ENCODE measurements around the gene MTRF1. TPM values are rescaled to one million over a fixed set of nuclear protein-coding genes. Genes with fewer than 3 reads are reported as not detected.
A peak's percentile ranks its signal among the peaks of the same experiment; 100 is the strongest.

The MTRF1 gene
- total and polyA plus RNA-seq, 9 of the 15 experiments (the other 6 are each of a cell fraction or from before 2014, with no cell fraction given) = 12.5 to 33.7 (median 20.1) TPM

DNA sequence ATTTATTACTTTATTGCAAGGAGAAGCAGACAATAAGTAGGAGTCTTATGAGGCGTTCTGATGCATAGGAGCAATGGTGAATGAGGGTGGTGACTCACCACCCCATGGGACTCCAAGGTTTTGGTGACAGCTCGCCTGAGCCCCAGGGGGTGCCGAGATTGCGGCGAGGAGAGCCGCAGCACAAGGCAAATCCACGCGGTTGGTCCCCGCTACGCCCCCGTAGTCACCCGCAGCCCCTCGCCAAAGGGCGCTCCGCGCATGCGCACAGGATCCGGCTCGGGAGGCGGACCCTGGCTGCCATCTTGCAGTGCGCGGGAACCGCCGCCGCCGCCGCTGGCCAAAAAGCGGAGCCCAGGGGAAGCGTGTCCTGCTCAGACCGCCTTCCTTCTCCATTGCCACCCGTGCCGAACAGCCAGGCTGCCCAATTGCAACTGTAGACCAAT, 47.6 kb upstream of the MTRF1 start, which contains the start of gene NAA16 (continued):
- TF ChIP-seq PATZ1 (CRISPR knock-in tag; IDR thresholded peaks at IDR 0.05; ENCODE audit: borderline replicate concordance) (no peak), BRD4 (IDR thresholded peaks at IDR 0.05) (no peak), SRF (CRISPR knock-in tag; IDR thresholded peaks at IDR 0.05) (no peak), VEZF1 (CRISPR knock-in tag; IDR thresholded peaks at IDR 0.05) (peak; percentile 66), MAFF (IDR thresholded peaks at IDR 0.05; ENCODE audit: low read length) (no peak), BRD9 (IDR thresholded peaks at IDR 0.05; ENCODE audit: low read depth, partially characterized antibody) (no peak), ETS1 (conservative IDR thresholded peaks at IDR 0.05; ENCODE audit: control insufficient read depth, low read depth, low read length) (0 out of 2 replicates have a peak, but pooled peaks have one; percentile 37), GTF2E2 (tag; IDR thresholded peaks at IDR 0.05) (no peak), JUNB (CRISPR knock-in tag; conservative IDR thresholded peaks at IDR 0.05) (no peak), ZNF24 (IDR thresholded peaks at IDR 0.05) (no peak), ZNF398 (CRISPR knock-in tag; IDR thresholded peaks at IDR 0.05) (no peak), LARP7 (IDR thresholded peaks at IDR 0.05) (no peak), RB1 (IDR thresholded peaks at IDR 0.05; ENCODE audit: low read depth) (peak; percentile 73; the same call in 1 of the 2 replicates), ZNF274 (IDR thresholded peaks at IDR 0.05; ENCODE audit: borderline replicate concordance, low read depth, low read length) (no peak), EP400 (IDR thresholded peaks at IDR 0.05) (peak; percentile 58; the same call in 1 of the 2 replicates), RCOR1 (IDR thresholded peaks at IDR 0.05; ENCODE audit: borderline replicate concordance in 1 of 2, low read depth in 2 of 2, low read length in 2 of 2) (peak; percentile 72 to 98; a peak in 3 of 4 replicates), CREM (IDR thresholded peaks at IDR 0.05; ENCODE audit: low read depth) (peak; percentile 56), NFIC (IDR thresholded peaks at IDR 0.05) (no peak; the same call in 1 of the 2 replicates), POLR2AphosphoS5 (IDR thresholded peaks at IDR 0.05; ENCODE audit: control insufficient read depth, insufficient read depth, low read depth, low read length) (peak; percentile 59)
- TF ChIP-seq, protein P1, sequence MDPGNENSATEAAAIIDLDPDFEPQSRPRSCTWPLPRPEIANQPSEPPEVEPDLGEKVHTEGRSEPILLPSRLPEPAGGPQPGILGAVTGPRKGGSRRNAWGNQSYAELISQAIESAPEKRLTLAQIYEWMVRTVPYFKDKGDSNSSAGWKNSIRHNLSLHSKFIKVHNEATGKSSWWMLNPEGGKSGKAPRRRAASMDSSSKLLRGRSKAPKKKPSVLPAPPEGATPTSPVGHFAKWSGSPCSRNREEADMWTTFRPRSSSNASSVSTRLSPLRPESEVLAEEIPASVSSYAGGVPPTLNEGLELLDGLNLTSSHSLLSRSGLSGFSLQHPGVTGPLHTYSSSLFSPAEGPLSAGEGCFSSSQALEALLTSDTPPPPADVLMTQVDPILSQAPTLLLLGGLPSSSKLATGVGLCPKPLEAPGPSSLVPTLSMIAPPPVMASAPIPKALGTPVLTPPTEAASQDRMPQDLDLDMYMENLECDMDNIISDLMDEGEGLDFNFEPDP (CRISPR knock-in tag; IDR thresholded peaks at IDR 0.05) = no peak
